Muscle of leg (tissue), 11 donors: Measurements from ENCODE around the gene LMO2. TPM values are rescaled to one million over a fixed set of nuclear protein-coding genes. Genes with fewer than 3 reads are reported as not detected.
"Not testable (repeated sequence)": the region's sequence is repeated elsewhere in the genome, so short reads cannot be mapped to it uniquely, and the experiment has no call there.

Experiments used
- DNase-seq: peaks from one replicate; pipeline ENCODE4 v3.0.0; 2013
- H3K27ac ChIP-seq: one replicate; pipeline ENCODE4 v1.5.1; 2013; ENCODE audit warnings: mild to moderate bottlenecking, low read length, control low read depth
- H3K27me3 ChIP-seq: one replicate; pipeline ENCODE4 v1.6.1; 2013; ENCODE audit warnings: low read length; ENCODE audit not compliant: control insufficient read depth, insufficient read depth
- H3K36me3 ChIP-seq: one replicate; pipeline ENCODE4 v1.6.1; 2013; ENCODE audit warnings: low read length; ENCODE audit not compliant: control insufficient read depth, insufficient read depth
- H3K4me1 ChIP-seq: one replicate; pipeline ENCODE4 v1.6.1; 2013; ENCODE audit warnings: low read length; ENCODE audit not compliant: control insufficient read depth, insufficient read depth
- H3K4me3 ChIP-seq: one replicate; pipeline ENCODE4 v1.5.1; 2013; ENCODE audit warnings: low read length, control low read depth
- H3K9me3 ChIP-seq: replicated peaks from 2 replicates; pipeline ENCODE4 v1.6.1; 2013; ENCODE audit warnings: low read depth, low read length; ENCODE audit not compliant: control insufficient read depth
- WGBS: methylation state at CpG from one replicate; pipeline ENCODE4 v1.1.5; 2013; ENCODE audit warnings: missing lambda C conversion rate; ENCODE audit not compliant: insufficient coverage; 5-methylcytosine and 5-hydroxymethylcytosine counted together
- polyA plus RNA-seq, 8 donors: library from polyadenylated mRNA; unstranded; fragments of 120-200 nt; gene quantifications; one replicate each; pipeline versions ENCODE4 v1.2.1 to v1.2.3, GENCODE V29; 2013; ENCODE audit warnings: inconsistent platforms in 1 of 8, low replicate concordance in 1 of 8; ENCODE audit not compliant: insufficient read length in 8 of 8, insufficient read depth in 1 of 8
- total RNA-seq: library from RNA; stranded (reverse); fragments of 120-200 nt; gene quantifications from one replicate; pipeline ENCODE4 v1.2.4, GENCODE V29; 2013

LMO2 gene
- total and polyA plus RNA-seq, 9 donors = 13.7 to 20.6 (median 16.2) TPM

GRCh38 chr11:33917402-33917801 lies 25.5 kb upstream of the LMO2 start:
- DNase-seq, H3K4me1 ChIP-seq, H3K27me3 ChIP-seq, H3K36me3 ChIP-seq, H3K9me3 ChIP-seq, H3K4me3 ChIP-seq, H3K27ac ChIP-seq: not testable (repeated sequence)
- no CpG with 5 or more reads among the region's 1 CpG for WGBS

- H3K9me3 ChIP-seq = peaks cover 3% of the 10 kb centered on the region
Observed at GRCh38 chr11:33916736-33917135, 24.9 kb upstream of the LMO2 start.

GRCh38 chr11:33915526-33915925 lies 23.6 kb upstream of the LMO2 start:
- peaks cover 3% of the 10 kb centered on the region for H3K9me3 ChIP-seq

More at GRCh38 chr11:33916736-33917135, 24.9 kb upstream of the LMO2 start:
- Histone ChIP-seq H3K4me3 (no peak overlapping the region), H3K27me3 (no peaks in the 10 kb centered on the region), H3K36me3 (no peaks in the 10 kb centered on the region), H3K27ac (no peak overlapping the region), H3K4me1 (peaks cover 6% of the 10 kb centered on the region)
- no peak for DNase-seq

GRCh38 chr11:33913991-33914390 lies 22.1 kb upstream of the LMO2 start:
- no peak overlapping the region for H3K27ac ChIP-seq
- no peak for DNase-seq
- no peak overlapping the region for H3K4me3 ChIP-seq
- no peaks in the 10 kb centered on the region for H3K36me3 ChIP-seq
- WGBS = no CpG with 5 or more reads among the region's 2 CpGs
- H3K9me3 ChIP-seq = peaks cover 3% of the 10 kb centered on the region
- no peaks in the 10 kb centered on the region for H3K27me3 ChIP-seq
- H3K4me1 ChIP-seq = peaks cover 8% of the 10 kb centered on the region

More at GRCh38 chr11:33915526-33915925, 23.6 kb upstream of the LMO2 start:
- WGBS = 58% methylated on average over 2 of the region's 5 CpGs
- H3K27me3 ChIP-seq = no peaks in the 10 kb centered on the region
- peaks cover 6% of the 10 kb centered on the region for H3K4me1 ChIP-seq
- H3K36me3 ChIP-seq = no peaks in the 10 kb centered on the region
- no peak overlapping the region for H3K27ac ChIP-seq
- H3K4me3 ChIP-seq = no peak overlapping the region
- no peak for DNase-seq

DNA sequence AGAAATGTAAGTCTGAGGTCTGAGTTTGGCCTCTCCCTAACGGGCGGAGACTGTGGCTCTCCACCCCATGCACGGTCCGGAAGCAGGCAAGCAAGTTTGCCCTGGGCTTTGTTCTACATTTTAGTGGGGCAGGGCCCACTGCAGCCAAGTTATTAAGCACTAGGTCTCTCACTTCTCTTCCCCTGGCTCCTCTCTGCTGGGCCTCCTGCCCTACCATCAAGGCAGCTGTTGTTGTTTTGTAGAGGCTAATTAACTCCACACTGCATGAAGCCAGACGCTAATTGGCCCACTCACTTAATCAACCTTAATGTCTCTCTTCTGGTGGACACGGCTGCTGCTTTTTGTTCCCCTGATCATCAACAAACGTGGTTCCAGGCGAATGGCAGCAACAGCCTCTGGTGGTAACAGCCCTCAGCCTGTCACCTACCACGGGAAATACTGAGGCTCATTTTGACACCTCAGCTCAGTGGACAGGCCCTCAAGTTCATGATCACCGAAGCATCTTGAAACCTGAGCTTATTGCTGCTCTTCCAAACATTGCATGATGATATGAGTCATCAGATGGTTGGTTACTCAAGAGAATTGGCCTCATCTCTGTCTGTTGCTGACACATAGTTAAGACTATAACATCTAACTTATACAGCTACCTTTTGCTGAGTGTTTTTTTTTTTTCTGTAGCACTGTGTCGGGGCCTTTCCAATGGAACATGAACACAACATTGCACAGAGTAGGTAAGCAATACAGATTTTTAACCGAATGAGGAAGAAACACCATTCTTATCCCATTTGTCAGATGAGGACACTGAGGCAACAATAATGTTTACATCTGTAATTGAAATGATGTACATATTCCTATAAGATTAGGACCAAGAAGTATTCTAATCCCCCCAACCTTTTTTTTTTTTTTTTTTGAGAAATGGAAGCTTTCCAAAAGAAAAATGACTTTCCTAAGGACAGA lies 20.8 kb upstream of the LMO2 start:
- no peak overlapping the region for H3K27ac ChIP-seq

DNA sequence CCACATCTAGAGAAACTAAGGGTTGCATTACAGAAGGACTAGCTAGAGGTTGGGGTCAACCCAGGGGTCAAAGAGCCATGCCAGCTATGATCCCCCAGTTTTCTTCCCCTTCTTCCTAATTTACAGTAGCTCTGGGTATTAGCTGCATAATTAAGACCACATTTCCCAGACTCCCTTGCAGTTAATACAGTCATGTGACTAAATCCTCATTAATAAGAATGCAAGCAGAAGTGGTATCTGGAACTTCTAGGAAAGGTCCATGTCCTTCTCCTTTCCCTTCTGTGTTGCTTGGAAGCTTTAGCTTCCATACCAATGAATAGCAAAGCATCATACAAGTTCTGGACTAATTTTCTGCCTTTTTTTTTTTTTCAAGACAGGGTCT lies 19.1 kb upstream of the LMO2 start:
- Histone ChIP-seq H3K4me1 (peaks cover 8% of the 10 kb centered on the region), H3K4me3 (no peak overlapping the region), H3K27me3 (no peaks in the 10 kb centered on the region), H3K9me3 (peaks cover 3% of the 10 kb centered on the region), H3K27ac (no peak overlapping the region), H3K36me3 (no peaks in the 10 kb centered on the region)
- DNase-seq = no peak

More for the DNA sequence above, 20.8 kb upstream of the LMO2 start:
- Histone ChIP-seq H3K27me3 (no peaks in the 10 kb centered on the region), H3K9me3 (peaks cover 3% of the 10 kb centered on the region), H3K4me1 (peaks cover 8% of the 10 kb centered on the region), H3K4me3 (no peak overlapping the region), H3K36me3 (no peaks in the 10 kb centered on the region)
- 40% methylated on average over 8 of the region's 12 CpGs for WGBS
- peak; percentile 47 for DNase-seq

- peak; percentile 42 for DNase-seq
- no peak overlapping the region for H3K27ac ChIP-seq
Observed at GRCh38 chr11:33910296-33910957, 18.6 kb upstream of the LMO2 start.

DNA sequence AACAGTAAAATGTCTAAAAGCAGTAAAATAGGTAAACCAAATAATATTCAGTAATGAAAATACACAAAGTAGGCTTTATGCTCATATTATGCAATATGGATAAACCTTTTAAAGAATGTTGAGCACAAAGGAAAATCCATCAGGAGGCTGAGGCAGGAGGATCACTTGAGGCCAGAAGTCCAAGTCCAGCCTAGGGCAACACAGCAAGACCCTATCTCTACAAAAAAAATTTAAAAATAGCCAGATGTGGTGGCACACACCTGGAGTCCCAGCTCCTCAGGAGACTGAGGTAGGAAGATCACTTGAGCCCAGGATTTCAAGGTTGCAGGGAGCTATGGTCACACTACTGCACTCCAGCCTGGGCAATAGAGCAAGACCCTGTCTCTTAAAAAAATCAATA lies 17.7 kb upstream of the LMO2 start:
- H3K36me3 ChIP-seq = no peaks in the 10 kb centered on the region
- no peaks in the 10 kb centered on the region for H3K27me3 ChIP-seq
- no peak overlapping the region for H3K4me3 ChIP-seq
- no peak for DNase-seq
- no peak overlapping the region for H3K27ac ChIP-seq
- peaks cover 8% of the 10 kb centered on the region for H3K4me1 ChIP-seq
- H3K9me3 ChIP-seq = peaks cover 3% of the 10 kb centered on the region

More at GRCh38 chr11:33910296-33910957, 18.6 kb upstream of the LMO2 start:
- Histone ChIP-seq H3K9me3 (peaks cover 3% of the 10 kb centered on the region), H3K27me3 (no peaks in the 10 kb centered on the region), H3K4me1 (peaks cover 8% of the 10 kb centered on the region), H3K4me3 (no peak overlapping the region), H3K36me3 (no peaks in the 10 kb centered on the region)
- 15% methylated on average over 4 of the region's 6 CpGs for WGBS

DNA sequence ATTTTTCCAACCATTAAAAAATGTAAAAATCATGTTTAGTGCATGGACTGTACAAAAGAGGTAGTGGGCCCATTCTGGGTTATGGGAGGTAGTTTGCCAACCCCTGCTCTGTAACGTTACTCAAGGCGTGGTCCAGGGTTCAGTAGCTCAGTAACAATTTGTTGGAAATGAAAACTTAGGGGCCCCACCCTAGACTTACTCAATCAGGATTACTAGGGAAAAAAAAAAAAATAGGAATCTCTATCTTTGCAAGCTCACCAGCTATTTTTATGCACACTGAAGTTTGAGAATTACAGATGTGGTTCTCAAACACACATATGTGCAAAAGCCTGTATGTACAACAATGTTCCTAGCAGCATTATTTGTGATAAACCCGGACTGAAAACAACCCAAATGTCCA lies 17.3 kb upstream of the LMO2 start:
- peaks cover 3% of the 10 kb centered on the region for H3K9me3 ChIP-seq
- no peak for DNase-seq
- H3K27ac ChIP-seq = no peak overlapping the region
- H3K4me1 ChIP-seq = peaks cover 8% of the 10 kb centered on the region
- no peaks in the 10 kb centered on the region for H3K36me3 ChIP-seq
- no peak overlapping the region for H3K4me3 ChIP-seq
- no CpG with 5 or more reads among the region's 3 CpGs for WGBS
- no peaks in the 10 kb centered on the region for H3K27me3 ChIP-seq

DNA sequence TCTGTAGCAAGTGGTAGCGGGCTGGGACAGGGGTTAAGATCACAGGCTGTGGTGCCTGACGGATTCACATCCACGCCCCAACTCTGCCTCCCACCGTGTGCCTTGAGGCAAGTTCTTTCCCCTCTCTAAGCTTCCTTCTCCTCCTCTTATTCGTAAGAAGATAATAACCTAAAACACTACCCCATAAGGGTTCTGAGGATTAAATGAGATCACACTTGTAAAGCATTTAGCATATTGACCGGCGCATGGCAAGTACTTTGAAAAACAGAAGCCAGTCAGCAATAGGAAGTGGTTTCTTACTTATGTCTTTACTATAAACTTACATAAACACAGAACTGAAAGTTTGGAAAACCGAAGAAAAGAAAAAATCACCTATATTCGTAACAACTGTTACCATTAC lies 15.5 kb upstream of the LMO2 start:
- peaks cover 4% of the 10 kb centered on the region for H3K4me1 ChIP-seq
- H3K9me3 ChIP-seq = no peaks in the 10 kb centered on the region
- WGBS = no CpG with 5 or more reads among the region's 9 CpGs
- H3K4me3 ChIP-seq = no peak overlapping the region
- no peak for DNase-seq
- no peaks in the 10 kb centered on the region for H3K36me3 ChIP-seq
- H3K27ac ChIP-seq = no peak overlapping the region
- H3K27me3 ChIP-seq = no peaks in the 10 kb centered on the region
